Measurements from ENCODE around the gene CNTNAP2.

Gene CNTNAP2

GRCh38 chr7:147249956-147250355, 1133.4 kb downstream of the CNTNAP2 start:
- H3K36me3 ChIP-seq (ENCODE audit: low read length) = no peaks in the 10 kb centered on the region
- H2AFZ ChIP-seq (ENCODE audit: low read depth, low read length, severe bottlenecking) = no peak overlapping the region
- H3K79me2 ChIP-seq (ENCODE audit: insufficient read depth, low read length) = no peaks in the 10 kb centered on the region
- H3K4me2 ChIP-seq (ENCODE audit: low read depth, low read length, poor library complexity, severe bottlenecking) = no peak overlapping the region
- H3K9me2 ChIP-seq (replicated peaks; ENCODE audit: insufficient read depth, low read length) = no peaks in the 10 kb centered on the region
- TF ChIP-seq CTCF (IDR thresholded peaks at IDR 0.05; ENCODE audit: insufficient read depth, low read length, poor library complexity, severe bottlenecking) = no peak
- no peak for TF ChIP-seq EZH2phosphoT487 (conservative IDR thresholded peaks at IDR 0.05; ENCODE audit: low read length)
- no peaks in the 10 kb centered on the region for H3F3A ChIP-seq (ENCODE audit: insufficient read depth)
- no peaks in the 10 kb centered on the region for H3K27me3 ChIP-seq (ENCODE audit: low read length)
- H3K9me3 ChIP-seq (ENCODE audit: insufficient read depth, low read length) = no peaks in the 10 kb centered on the region
- H3K27ac ChIP-seq (ENCODE audit: low read depth, low read length) = no peak overlapping the region
- no peaks in the 10 kb centered on the region for H4K20me1 ChIP-seq (ENCODE audit: low read depth, low read length)
- no peak overlapping the region for H3K4me3 ChIP-seq (ENCODE audit: insufficient read depth, low read length, poor library complexity, severe bottlenecking)
- H3K9ac ChIP-seq (ENCODE audit: low read length) = no peak overlapping the region

GRCh38 chr7:147251751-147252325, 1135.2 kb downstream of the CNTNAP2 start:
- Histone ChIP-seq H3K79me2 (ENCODE audit: insufficient read depth, low read length) (no peaks in the 10 kb centered on the region), H3K4me2 (ENCODE audit: low read depth, low read length, poor library complexity, severe bottlenecking) (no peak overlapping the region), H3K36me3 (ENCODE audit: low read length) (no peaks in the 10 kb centered on the region), H3K27me3 (ENCODE audit: low read length) (no peaks in the 10 kb centered on the region), H3K4me3 (ENCODE audit: insufficient read depth, low read length, poor library complexity, severe bottlenecking) (no peak overlapping the region), H2AFZ (ENCODE audit: low read depth, low read length, severe bottlenecking) (no peak overlapping the region), H4K20me1 (ENCODE audit: low read depth, low read length) (no peaks in the 10 kb centered on the region), H3K9me3 (ENCODE audit: insufficient read depth, low read length) (no peaks in the 10 kb centered on the region), H3K9me2 (replicated peaks; ENCODE audit: insufficient read depth, low read length) (no peaks in the 10 kb centered on the region), H3F3A (ENCODE audit: insufficient read depth) (no peaks in the 10 kb centered on the region), H3K27ac (ENCODE audit: low read depth, low read length) (no peak overlapping the region), H3K9ac (ENCODE audit: low read length) (no peak overlapping the region)
- TF ChIP-seq EZH2phosphoT487 (conservative IDR thresholded peaks at IDR 0.05; ENCODE audit: low read length) (no peak), CTCF (IDR thresholded peaks at IDR 0.05; ENCODE audit: insufficient read depth, low read length, poor library complexity, severe bottlenecking) (no peak)

- H3K79me2 ChIP-seq (ENCODE audit: insufficient read depth, low read length) = no peaks in the 10 kb centered on the region
- H3K4me2 ChIP-seq (ENCODE audit: low read depth, low read length, poor library complexity, severe bottlenecking) = no peak overlapping the region
- H3K9ac ChIP-seq (ENCODE audit: low read length) = no peak overlapping the region
- H3K27ac ChIP-seq (ENCODE audit: low read depth, low read length) = no peak overlapping the region
- H3F3A ChIP-seq (ENCODE audit: insufficient read depth) = no peaks in the 10 kb centered on the region
- TF ChIP-seq CTCF (IDR thresholded peaks at IDR 0.05; ENCODE audit: insufficient read depth, low read length, poor library complexity, severe bottlenecking) = no peak
- no peak for TF ChIP-seq EZH2phosphoT487 (conservative IDR thresholded peaks at IDR 0.05; ENCODE audit: low read length)
- H3K4me3 ChIP-seq (ENCODE audit: insufficient read depth, low read length, poor library complexity, severe bottlenecking) = no peak overlapping the region
- no peaks in the 10 kb centered on the region for H3K36me3 ChIP-seq (ENCODE audit: low read length)
- H3K9me3 ChIP-seq (ENCODE audit: insufficient read depth, low read length) = no peaks in the 10 kb centered on the region
- H4K20me1 ChIP-seq (ENCODE audit: low read depth, low read length) = no peaks in the 10 kb centered on the region
- no peaks in the 10 kb centered on the region for H3K9me2 ChIP-seq (replicated peaks; ENCODE audit: insufficient read depth, low read length)
- no peak overlapping the region for H2AFZ ChIP-seq (ENCODE audit: low read depth, low read length, severe bottlenecking)
- H3K27me3 ChIP-seq (ENCODE audit: low read length) = no peaks in the 10 kb centered on the region
Observed at GRCh38 chr7:147261693-147262092, 1145.1 kb downstream of the CNTNAP2 start.
